ENCODE results near the gene SLC25A34. TPM values are rescaled to one million over a fixed set of nuclear protein-coding genes. Genes with fewer than 3 reads are reported as not detected.
A peak's percentile ranks its signal among the peaks of the same experiment; 100 is the strongest.

The SLC25A34 gene
- polyA plus RNA-seq, 3 donors: 0.08 to 2.7 (median 0.61) TPM

- H2AFZ ChIP-seq (ENCODE audit: insufficient read depth, low read depth, low read length, poor library complexity, severe bottlenecking): no peak overlapping the region
- H3K27ac ChIP-seq (ENCODE audit: low read depth in 1 of 2, low read length in 2 of 2): no peak overlapping the region
- DNase-seq: no peak
- H3K4me2 ChIP-seq (replicated peaks; ENCODE audit: extremely low read depth, low read length, poor library complexity, severe bottlenecking): no peak overlapping the region
- WGBS (ENCODE audit: insufficient coverage): 93% methylated on average over 9 of the region's 17 CpGs
- Mint-ChIP-seq H3K27me3 (ENCODE audit: low read depth in 3 of 3) (peaks cover 0 to 4% (median 2%) of the 10 kb centered on the region in 3 donors), H3K4me1 (peaks cover 12% of the 10 kb centered on the region), H3K4me3 (no peak overlapping the region), H3K36me3 (peaks cover 28 to 45% of the 10 kb centered on the region in 2 donors), H3K9me3 (no peaks in the 10 kb centered on the region), H3K27ac (peak overlapping the region in 3 of 7 donors; percentile 6 to 79 (median 60))
- no peak overlapping the region for H3K9ac ChIP-seq (ENCODE audit: insufficient read depth, low read length, poor library complexity, severe bottlenecking)
- peaks cover 10 to 32% of the 10 kb centered on the region in 2 donors for H3K36me3 ChIP-seq (replicated peaks in 1 of 2; ENCODE audit: control insufficient read depth in 1 of 2, insufficient read depth in 2 of 2, low read length in 2 of 2)
- TF ChIP-seq CTCF (IDR thresholded peaks at IDR 0.05): no peak
- peaks cover 99% of the 10 kb centered on the region for H4K20me1 ChIP-seq (ENCODE audit: insufficient read depth, low read length)
- H3K4me3 ChIP-seq (replicated peaks in 1 of 3; ENCODE audit: low read depth in 2 of 3, low read length in 3 of 3): no peak overlapping the region
- no peaks in the 10 kb centered on the region for H3K4me1 ChIP-seq (ENCODE audit: control insufficient read depth in 1 of 2, insufficient read depth in 2 of 2, low read length in 2 of 2)
- peaks cover 96% of the 10 kb centered on the region for H3K79me2 ChIP-seq (ENCODE audit: insufficient read depth, low read length)
- intact Hi-C loops (cut with micrococcal nuclease): no loop called here
- H3K9me3 ChIP-seq (replicated peaks in 1 of 2; ENCODE audit: control insufficient read depth in 1 of 2, insufficient read depth in 1 of 2, low read length in 2 of 2): no peaks in the 10 kb centered on the region
- no peaks in the 10 kb centered on the region for H3K27me3 ChIP-seq (ENCODE audit: control insufficient read depth in 2 of 2, insufficient read depth in 2 of 2, low read length in 2 of 2)
Observed at GRCh38 chr1:15704526-15705183, 31.4 kb upstream of the SLC25A34 start.

GRCh38 chr1:15705184-15705566, 30.9 kb upstream of the SLC25A34 start:
- DNase-seq: no peak
- Mint-ChIP-seq H3K36me3 (peaks cover 28 to 45% of the 10 kb centered on the region in 2 donors), H3K4me3 (no peak overlapping the region), H3K27ac (no peak overlapping the region), H3K4me1 (peaks cover 12% of the 10 kb centered on the region), H3K9me3 (no peaks in the 10 kb centered on the region), H3K27me3 (ENCODE audit: low read depth in 3 of 3) (peaks cover 0 to 2% (median 1%) of the 10 kb centered on the region in 3 donors)
- no peak overlapping the region for H3K4me2 ChIP-seq (replicated peaks; ENCODE audit: extremely low read depth, low read length, poor library complexity, severe bottlenecking)
- H3K9ac ChIP-seq (ENCODE audit: insufficient read depth, low read length, poor library complexity, severe bottlenecking): no peak overlapping the region
- H3K9me3 ChIP-seq (replicated peaks in 1 of 2; ENCODE audit: control insufficient read depth in 1 of 2, insufficient read depth in 1 of 2, low read length in 2 of 2): no peaks in the 10 kb centered on the region
- TF ChIP-seq CTCF (IDR thresholded peaks at IDR 0.05): no peak
- peaks cover 99% of the 10 kb centered on the region for H4K20me1 ChIP-seq (ENCODE audit: insufficient read depth, low read length)
- intact Hi-C loops (cut with micrococcal nuclease): no loop called here
- no peak overlapping the region for H3K27ac ChIP-seq (ENCODE audit: low read depth in 1 of 2, low read length in 2 of 2)
- peaks cover 96% of the 10 kb centered on the region for H3K79me2 ChIP-seq (ENCODE audit: insufficient read depth, low read length)
- no peaks in the 10 kb centered on the region for H3K27me3 ChIP-seq (ENCODE audit: control insufficient read depth in 2 of 2, insufficient read depth in 2 of 2, low read length in 2 of 2)
- peaks cover 10 to 28% of the 10 kb centered on the region in 2 donors for H3K36me3 ChIP-seq (replicated peaks in 1 of 2; ENCODE audit: control insufficient read depth in 1 of 2, insufficient read depth in 2 of 2, low read length in 2 of 2)
- no peak overlapping the region for H2AFZ ChIP-seq (ENCODE audit: insufficient read depth, low read depth, low read length, poor library complexity, severe bottlenecking)
- no peak overlapping the region for H3K4me3 ChIP-seq (replicated peaks in 1 of 3; ENCODE audit: low read depth in 2 of 3, low read length in 3 of 3)
- no peaks in the 10 kb centered on the region for H3K4me1 ChIP-seq (ENCODE audit: control insufficient read depth in 1 of 2, insufficient read depth in 2 of 2, low read length in 2 of 2)
- 100% methylated on average over 9 of the region's 11 CpGs for WGBS (ENCODE audit: insufficient coverage)
